H1 (cell line): ENCODE data around the gene HSF5.

Experiments used
- CHD2 ChIP-seq: IDR thresholded peaks from 2 replicates; pipeline ENCODE4 v1.6.1; 2012; ENCODE audit warnings: low read length, improper control_type of control experiment
- CREB1 ChIP-seq: IDR thresholded peaks from 2 replicates; pipeline ENCODE4 v1.6.1; 2012; ENCODE audit warnings: inconsistent platforms
- EP300 ChIP-seq, 2 experiments: IDR thresholded peaks; 1 replicate in 1 of 2; 2 replicates in 1 of 2; pipeline ENCODE4 v1.6.1; 2011 to 2012; ENCODE audit warnings: low read depth in 2 of 2, low read length in 2 of 2, mild to moderate bottlenecking in 2 of 2, borderline replicate concordance in 1 of 2, inconsistent platforms in 1 of 2, moderate library complexity in 1 of 2
- HDAC2 ChIP-seq, 2 experiments: fragments of 300-600 bp in 1 of 2; sonication (generic) in 1 of 2; IDR thresholded peaks; 2 replicates each; pipeline ENCODE4 v1.6.1; 2011 to 2012; ENCODE audit warnings: low read depth in 2 of 2, low read length in 2 of 2, mild to moderate bottlenecking in 2 of 2, moderate library complexity in 2 of 2, borderline replicate concordance in 1 of 2, inconsistent platforms in 1 of 2
- KDM4A ChIP-seq: IDR thresholded peaks from one replicate; pipeline ENCODE4 v1.7.1; 2012; ENCODE audit warnings: low read depth, mild to moderate bottlenecking, moderate library complexity, low read length, inconsistent platforms; ENCODE audit not compliant: severe bottlenecking
- MAX ChIP-seq: IDR thresholded peaks from 2 replicates; pipeline ENCODE4 v1.6.1; 2012; ENCODE audit warnings: inconsistent platforms
- NANOG ChIP-seq: IDR thresholded peaks from 2 replicates; pipeline ENCODE4 v1.6.1; 2011; ENCODE audit warnings: low read length, low read depth, mild to moderate bottlenecking, inconsistent platforms; ENCODE audit not compliant: insufficient read depth, poor library complexity, severe bottlenecking
- POLR2AphosphoS5 ChIP-seq: IDR thresholded peaks from 2 replicates; pipeline ENCODE4 v1.6.1; 2011; ENCODE audit warnings: low read depth, low read length
- RBBP5 ChIP-seq: IDR thresholded peaks from 2 replicates; pipeline ENCODE4 v1.7.1; 2012; ENCODE audit warnings: low read depth, mild to moderate bottlenecking, inconsistent platforms, low read length, moderate library complexity, borderline replicate concordance
- RFX5 ChIP-seq: IDR thresholded peaks from 2 replicates; pipeline ENCODE4 v1.6.1; 2011; ENCODE audit warnings: low read depth, low read length, improper control_type of control experiment, borderline replicate concordance
- SUZ12 ChIP-seq: fragments of 200-600 bp; sonication (generic); IDR thresholded peaks from 2 replicates; pipeline ENCODE4 v1.6.1; 2012; ENCODE audit warnings: mild to moderate bottlenecking, inconsistent platforms, low read length, moderate library complexity, mixed read lengths
- TEAD4 ChIP-seq: IDR thresholded peaks from 2 replicates; pipeline ENCODE4 v1.6.1; 2012; ENCODE audit warnings: low read depth, low read length, inconsistent platforms, mixed read lengths
- ZNF274 ChIP-seq: IDR thresholded peaks from 2 replicates; pipeline ENCODE4 v1.7.0; 2012; ENCODE audit warnings: low read length, borderline replicate concordance; ENCODE audit errors: extremely low read depth
- TF ChIP-seq, protein P1 (sequence below), 3 experiments: IDR thresholded peaks; 1 replicate in 2 of 3; 2 replicates in 1 of 3; pipeline versions ENCODE4 v1.5.1 to v1.6.1; 2011; ENCODE audit warnings: low read length in 3 of 3, mild to moderate bottlenecking in 3 of 3, inconsistent platforms in 2 of 3, low read depth in 1 of 3, moderate library complexity in 1 of 3; ENCODE audit not compliant: insufficient read depth in 1 of 3; ENCODE audit errors: control extremely low read depth in 1 of 3

DNA sequence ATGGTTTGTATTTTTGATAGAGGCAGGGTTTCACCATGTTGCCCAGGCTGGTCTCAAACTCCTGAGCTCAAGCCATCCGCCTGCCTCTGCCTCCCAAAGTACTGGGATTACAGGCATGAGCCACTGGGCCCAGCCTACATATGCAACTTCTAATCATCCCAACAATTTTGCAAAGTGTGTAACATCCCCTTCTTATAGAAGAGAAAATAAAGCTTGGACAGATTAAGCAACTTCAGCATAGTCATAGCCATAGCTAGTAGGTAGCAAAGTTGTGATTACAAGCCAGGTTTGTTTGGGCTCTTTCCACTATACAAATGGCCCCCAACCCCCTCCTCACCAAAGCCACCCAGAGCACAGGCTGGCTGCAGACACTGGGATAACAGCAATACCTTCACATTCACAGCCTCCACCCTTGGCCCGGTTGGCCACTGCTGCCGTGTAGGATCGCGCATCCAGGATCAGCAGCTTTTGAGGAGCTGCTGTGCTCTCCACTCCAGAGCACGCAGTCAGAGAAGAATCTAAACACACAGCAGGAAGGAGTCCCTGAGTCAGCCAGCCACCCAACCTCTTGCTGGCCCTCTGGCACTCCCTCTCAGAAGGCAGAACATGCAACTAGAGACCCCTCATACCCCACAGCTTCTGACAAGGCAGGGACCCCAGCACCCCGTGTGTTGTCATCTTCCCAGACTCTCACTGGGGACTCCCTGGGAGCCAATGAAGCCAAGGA is 18.3 kb upstream of the HSF5 start:
- TF ChIP-seq MAX (no peak), POLR2AphosphoS5 (no peak), NANOG (no peak), CHD2 (no peak), EP300 (IDR thresholded peaks at IDR 0.05; ENCODE audit: borderline replicate concordance in 1 of 2, low read depth in 2 of 2, low read length in 2 of 2) (no peak), HDAC2 (IDR thresholded peaks at IDR 0.05; ENCODE audit: borderline replicate concordance in 1 of 2, low read depth in 2 of 2, low read length in 2 of 2) (no peak), SUZ12 (no peak), RBBP5 (no peak), ZNF274 (no peak), CREB1 (no peak), KDM4A (no peak), RFX5 (no peak), TEAD4 (no peak)
- TF ChIP-seq, protein P1, sequence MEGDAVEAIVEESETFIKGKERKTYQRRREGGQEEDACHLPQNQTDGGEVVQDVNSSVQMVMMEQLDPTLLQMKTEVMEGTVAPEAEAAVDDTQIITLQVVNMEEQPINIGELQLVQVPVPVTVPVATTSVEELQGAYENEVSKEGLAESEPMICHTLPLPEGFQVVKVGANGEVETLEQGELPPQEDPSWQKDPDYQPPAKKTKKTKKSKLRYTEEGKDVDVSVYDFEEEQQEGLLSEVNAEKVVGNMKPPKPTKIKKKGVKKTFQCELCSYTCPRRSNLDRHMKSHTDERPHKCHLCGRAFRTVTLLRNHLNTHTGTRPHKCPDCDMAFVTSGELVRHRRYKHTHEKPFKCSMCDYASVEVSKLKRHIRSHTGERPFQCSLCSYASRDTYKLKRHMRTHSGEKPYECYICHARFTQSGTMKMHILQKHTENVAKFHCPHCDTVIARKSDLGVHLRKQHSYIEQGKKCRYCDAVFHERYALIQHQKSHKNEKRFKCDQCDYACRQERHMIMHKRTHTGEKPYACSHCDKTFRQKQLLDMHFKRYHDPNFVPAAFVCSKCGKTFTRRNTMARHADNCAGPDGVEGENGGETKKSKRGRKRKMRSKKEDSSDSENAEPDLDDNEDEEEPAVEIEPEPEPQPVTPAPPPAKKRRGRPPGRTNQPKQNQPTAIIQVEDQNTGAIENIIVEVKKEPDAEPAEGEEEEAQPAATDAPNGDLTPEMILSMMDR (IDR thresholded peaks at IDR 0.05; ENCODE audit: control extremely low read depth in 1 of 3, insufficient read depth in 1 of 3, low read depth in 1 of 3, low read length in 3 of 3) = no peak
